Loucy (cell line): ENCODE results near the gene PRAC2.

Experiments used
- EZH2phosphoT487 ChIP-seq: fragments of 200-600 bp; IDR thresholded peaks from 2 replicates; pipeline ENCODE4 v1.6.1; 2018; ENCODE audit warnings: antibody characterized with exemption, mild to moderate bottlenecking, moderate library complexity, borderline replicate concordance
- TF ChIP-seq, protein P1 (sequence below): fragments of 200-600 bp; sonication (generic); conservative IDR thresholded peaks from 2 replicates; pipeline ENCODE4 v1.5.1; 2014; ENCODE audit warnings: mild to moderate bottlenecking, antibody characterized with exemption, low read length

GRCh38 chr17:48681609-48682008 lies 41.4 kb upstream of the PRAC2 start:
- TF ChIP-seq, protein P1, sequence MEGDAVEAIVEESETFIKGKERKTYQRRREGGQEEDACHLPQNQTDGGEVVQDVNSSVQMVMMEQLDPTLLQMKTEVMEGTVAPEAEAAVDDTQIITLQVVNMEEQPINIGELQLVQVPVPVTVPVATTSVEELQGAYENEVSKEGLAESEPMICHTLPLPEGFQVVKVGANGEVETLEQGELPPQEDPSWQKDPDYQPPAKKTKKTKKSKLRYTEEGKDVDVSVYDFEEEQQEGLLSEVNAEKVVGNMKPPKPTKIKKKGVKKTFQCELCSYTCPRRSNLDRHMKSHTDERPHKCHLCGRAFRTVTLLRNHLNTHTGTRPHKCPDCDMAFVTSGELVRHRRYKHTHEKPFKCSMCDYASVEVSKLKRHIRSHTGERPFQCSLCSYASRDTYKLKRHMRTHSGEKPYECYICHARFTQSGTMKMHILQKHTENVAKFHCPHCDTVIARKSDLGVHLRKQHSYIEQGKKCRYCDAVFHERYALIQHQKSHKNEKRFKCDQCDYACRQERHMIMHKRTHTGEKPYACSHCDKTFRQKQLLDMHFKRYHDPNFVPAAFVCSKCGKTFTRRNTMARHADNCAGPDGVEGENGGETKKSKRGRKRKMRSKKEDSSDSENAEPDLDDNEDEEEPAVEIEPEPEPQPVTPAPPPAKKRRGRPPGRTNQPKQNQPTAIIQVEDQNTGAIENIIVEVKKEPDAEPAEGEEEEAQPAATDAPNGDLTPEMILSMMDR = no peak
- TF ChIP-seq EZH2phosphoT487 = no peak
